Measurements from ENCODE around the gene EPSTI1. TPM values are rescaled to one million over a fixed set of nuclear protein-coding genes. Genes with fewer than 3 reads are reported as not detected.

The EPSTI1 gene
- total RNA-seq, 1 donor from 2014 or later = 1.2 TPM

DNA sequence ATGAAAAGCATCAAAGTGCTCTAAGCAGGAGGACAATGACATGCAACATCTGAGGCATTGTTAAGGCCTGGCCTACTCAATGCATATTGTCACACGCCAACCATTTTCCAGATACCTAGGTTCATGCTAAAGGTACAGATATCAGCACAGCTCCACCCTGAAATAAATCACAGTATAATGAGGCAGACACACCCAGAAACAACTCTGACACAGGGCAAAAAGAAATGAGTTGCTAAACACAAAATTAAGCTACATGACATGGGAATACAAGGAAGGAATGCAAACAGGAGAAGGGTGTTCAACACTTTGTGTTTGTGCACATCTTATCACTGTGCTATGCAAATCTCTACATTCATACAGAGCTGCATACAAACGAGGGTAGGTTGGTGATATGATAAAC is 86.5 kb downstream of the EPSTI1 start:
- DNase-seq (ENCODE audit: low spot score in 2 of 2) (no peak), FAIRE-seq (no peak)

DNA sequence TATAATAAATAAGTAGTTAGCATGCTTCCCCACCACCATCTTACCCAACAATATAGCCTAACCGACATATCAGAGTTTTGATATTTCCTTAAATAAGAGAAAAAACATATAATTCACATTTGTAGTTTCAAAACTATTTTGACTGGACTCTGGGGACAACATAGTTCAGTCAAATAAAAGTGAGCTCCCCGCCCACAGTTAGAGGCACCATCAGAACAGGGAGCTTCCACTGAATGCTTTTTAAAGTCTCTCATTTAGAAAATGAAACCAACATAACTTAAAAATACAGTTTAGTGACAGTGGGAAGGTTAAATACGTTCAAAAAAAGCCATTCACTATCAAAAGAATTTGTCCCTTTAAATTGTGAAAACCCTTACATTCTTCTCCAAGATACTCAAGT is 92.8 kb downstream of the EPSTI1 start:
- DNase-seq (ENCODE audit: low spot score in 2 of 2) (no peak), FAIRE-seq (no peak)

DNA sequence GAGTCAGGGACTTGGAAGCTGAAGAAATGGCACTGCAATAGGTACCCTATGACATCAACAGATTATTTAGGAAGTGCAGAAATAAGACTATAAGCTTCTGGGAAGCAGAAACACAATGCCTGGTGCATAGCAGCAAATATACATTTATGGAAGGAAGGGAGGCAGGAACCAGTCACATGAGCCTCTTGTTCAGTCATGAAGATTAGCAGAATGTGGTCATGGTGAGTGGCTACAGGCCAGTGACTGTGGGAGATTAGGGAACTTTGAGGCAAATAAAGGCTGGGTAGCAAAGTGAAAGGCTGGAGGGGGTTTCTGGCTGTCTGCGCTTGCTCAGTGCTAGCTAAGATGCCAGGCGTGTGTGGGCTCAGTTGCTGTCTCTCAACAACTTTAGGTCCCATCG is 96.3 kb downstream of the EPSTI1 start:
- no peak for FAIRE-seq
- no peak for DNase-seq (ENCODE audit: low spot score in 2 of 2)

DNA sequence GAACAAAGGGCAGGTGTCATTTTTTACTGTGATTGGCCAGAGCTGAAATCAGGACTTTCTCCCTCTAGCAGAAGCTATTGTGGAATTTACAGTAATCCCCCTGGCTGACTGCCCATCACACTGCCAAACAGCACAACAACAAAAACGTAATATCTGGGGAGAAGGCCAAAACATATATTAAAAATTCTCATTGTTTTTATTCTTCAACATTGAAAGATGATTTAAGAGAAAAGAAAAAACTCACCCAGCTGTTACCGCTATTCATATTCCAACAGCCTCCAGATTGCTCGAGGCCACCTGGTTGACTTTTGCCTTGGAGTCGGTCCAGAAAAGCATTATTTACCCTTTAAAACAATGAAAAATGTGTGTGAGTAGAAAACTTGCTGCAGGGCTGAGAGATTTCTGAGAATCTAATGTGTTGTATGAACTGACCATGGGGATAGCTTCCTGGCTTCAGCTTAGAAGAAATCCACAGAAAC is 97.2 kb downstream of the EPSTI1 start:
- DNase-seq (ENCODE audit: low spot score in 2 of 2) (no peak), FAIRE-seq (no peak)

DNA sequence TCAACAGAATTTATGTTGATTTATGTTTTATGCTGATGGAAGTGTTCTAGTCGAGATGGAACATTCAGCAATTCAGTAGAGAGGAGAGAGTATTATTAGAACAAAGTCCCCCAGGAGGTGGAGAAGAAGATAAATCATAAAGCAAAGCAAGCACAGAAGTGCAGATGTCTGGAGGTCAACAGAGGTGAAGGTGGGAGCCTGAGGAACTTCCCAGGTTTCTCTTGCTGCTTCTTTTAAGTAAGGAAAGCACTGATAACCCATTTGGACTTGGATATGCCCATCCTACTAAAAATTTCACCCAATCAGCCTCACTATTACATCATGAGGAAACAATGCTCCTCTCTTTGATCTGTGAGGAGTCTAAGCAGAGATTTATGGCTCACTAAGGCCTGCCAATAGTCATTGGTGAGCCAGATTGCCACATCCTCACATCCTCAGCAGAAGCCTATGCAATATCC is 98.8 kb downstream of the EPSTI1 start:
- DNase-seq (ENCODE audit: low spot score in 2 of 2) (no peak), FAIRE-seq (no peak)

DNA sequence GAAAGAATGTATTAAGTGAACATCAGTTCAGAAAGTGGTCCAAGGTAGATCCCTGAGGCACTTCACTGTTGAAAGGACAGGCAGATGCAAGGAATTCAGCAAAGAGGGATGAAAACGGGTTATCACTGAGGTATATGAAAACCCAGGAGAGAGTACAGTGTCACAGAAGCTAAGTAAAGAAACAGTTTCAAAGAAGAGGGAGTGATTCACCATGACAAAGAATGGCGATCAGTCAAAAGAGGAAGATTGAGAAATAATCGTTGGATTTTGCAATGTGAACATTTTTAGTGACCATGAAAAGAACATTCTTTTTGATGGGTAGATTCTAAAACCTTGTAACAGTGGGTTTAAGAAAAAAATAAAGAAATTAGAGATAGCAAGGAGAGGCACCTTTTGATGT is 99.3 kb downstream of the EPSTI1 start:
- no peak for FAIRE-seq

DNA sequence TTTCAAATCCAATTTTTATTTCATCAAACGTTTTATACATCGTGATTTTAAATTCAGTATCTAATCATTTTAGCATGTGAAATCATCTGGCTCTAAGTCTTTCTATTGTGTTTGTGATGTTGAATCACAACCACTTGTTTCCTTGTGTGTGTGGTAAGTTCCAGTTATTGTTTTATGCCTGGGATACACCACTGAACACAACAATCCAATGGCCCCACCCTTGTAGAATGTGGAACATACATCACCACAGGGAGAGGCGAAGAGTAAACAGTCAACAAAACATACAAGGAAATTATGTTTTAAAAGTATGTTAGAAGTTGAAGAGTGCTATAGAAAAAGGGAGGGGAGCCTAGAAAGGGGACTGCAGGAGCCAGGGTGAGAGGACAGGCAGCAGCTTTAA is 100.5 kb downstream of the EPSTI1 start:
- DNase-seq (ENCODE audit: low spot score in 2 of 2) (no peak), FAIRE-seq (no peak)

More for the DNA sequence above, 99.3 kb downstream of the EPSTI1 start:
- no peak for DNase-seq (ENCODE audit: low spot score in 2 of 2)

DNA sequence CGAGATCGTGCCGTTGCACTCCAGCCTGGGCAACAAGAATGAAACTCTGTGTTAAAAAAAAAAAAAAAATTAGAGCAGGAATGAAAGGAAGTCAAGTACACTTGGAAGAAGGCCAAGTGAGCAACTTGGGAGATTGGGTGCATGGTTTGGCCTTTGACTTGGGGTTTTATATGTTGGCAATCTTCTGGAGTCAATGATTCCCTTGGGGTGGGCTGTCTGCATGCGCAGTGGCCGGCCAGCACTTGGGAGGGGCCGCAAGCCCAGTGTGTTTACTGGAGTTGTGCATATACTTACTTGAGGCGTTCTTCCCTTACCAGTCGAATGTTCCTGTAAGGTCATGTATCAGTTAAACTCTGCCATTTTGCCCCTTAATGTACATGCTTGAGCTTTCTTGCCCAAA is 106.7 kb downstream of the EPSTI1 start:
- DNase-seq (ENCODE audit: low spot score in 2 of 2) = no peak
- FAIRE-seq = no peak

DNA sequence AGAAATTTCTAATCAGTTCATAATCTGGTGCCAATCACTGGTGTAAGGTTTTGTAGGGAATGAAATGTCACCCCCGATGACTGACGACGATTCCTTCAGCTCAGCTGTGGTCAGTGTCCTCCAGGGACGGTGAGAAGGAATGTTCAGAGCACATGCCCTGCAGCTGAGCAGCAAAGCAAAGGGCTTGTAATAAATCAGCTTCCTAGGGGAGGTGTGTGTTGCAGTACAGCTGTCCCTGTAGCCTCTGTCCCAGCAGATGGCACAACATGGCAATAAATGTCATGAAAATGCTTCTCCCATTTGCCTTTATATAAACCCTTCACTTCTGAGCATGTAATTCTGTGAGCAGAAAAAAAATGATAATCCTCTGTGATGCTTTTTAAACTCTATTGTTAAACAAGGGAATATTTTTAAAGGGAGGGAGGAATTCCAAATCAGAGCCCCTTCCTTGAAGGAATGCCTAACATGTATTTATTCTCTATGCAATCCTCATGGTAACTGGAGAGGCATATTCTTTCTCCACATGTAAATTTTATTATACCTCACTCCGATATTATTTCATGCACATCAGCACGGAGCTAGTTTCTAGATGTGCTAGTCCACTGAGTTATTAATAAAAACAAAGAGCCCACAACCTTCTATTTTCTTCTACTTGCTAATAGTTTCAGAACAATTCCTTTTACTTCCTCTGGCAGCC is 108.1 kb downstream of the EPSTI1 start:
- FAIRE-seq (no peak), DNase-seq (ENCODE audit: low spot score in 2 of 2) (no peak)

DNA sequence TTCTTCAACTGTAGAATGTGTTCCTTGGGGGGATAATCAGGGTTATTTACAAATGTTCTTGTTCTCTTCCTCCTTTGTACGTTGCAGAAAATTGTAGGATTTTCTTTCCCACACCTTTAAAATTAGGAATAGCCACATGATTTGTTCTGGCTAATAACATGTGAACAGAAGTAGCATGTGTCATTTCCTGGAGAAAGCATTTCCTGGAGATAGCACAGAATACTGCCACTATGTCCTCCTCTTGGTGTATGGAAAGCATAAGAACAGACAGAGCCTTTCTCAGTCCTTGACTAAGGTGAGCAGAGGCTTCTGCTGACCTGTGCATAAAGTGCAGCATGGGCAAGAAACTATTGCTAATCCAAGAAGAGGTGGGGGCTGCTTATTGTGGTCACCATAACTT is 108.9 kb downstream of the EPSTI1 start:
- FAIRE-seq (no peak), DNase-seq (ENCODE audit: low spot score in 2 of 2) (no peak)

DNA sequence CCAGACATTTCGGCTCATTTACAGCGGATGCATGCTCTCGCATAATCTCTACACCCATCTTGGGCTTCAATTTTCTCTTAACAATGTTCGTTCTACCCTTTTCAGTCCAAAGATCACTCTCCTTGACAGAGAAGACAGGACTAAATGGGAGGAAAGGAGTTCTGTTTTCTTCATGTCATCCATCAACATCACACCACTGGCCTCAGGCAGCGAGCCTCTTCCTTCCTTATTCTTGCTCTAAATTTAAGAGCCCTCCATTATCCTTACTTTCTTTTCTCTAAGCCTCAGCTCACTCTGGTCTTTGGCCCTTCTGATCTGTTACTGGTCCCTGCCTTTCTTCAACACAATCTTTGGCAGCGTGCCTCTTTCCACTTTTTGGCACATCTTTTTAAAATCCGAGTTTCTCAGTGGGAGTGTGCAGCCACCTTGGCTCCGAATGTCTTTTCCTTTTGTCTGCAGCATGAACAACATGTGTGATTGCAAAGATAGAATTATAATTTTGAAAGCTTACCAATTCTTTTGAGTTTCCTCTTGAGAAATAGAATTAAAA is 111.9 kb downstream of the EPSTI1 start:
- DNase-seq (ENCODE audit: low spot score in 2 of 2) = no peak

DNA sequence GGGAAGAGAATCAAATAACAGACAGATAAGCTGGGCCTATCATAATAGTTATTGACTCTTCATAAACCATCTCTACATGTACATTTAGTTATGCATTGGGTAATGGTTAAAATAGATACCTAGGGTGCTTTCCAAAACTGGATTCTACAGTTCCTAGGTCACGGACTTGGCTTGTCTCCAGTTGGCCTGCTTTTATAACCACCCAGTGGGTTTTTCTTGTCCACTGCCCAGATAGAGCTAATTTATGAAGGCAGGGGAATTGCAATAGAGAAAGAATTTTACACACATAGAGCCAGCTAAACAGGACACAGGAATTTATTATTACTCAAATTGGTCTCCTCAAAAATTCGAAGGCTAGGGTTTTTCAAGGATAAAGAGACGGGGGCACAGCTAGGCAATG is 113.3 kb downstream of the EPSTI1 start:
- no peak for FAIRE-seq

More for the DNA sequence above, 111.9 kb downstream of the EPSTI1 start:
- no peak for FAIRE-seq

DNA sequence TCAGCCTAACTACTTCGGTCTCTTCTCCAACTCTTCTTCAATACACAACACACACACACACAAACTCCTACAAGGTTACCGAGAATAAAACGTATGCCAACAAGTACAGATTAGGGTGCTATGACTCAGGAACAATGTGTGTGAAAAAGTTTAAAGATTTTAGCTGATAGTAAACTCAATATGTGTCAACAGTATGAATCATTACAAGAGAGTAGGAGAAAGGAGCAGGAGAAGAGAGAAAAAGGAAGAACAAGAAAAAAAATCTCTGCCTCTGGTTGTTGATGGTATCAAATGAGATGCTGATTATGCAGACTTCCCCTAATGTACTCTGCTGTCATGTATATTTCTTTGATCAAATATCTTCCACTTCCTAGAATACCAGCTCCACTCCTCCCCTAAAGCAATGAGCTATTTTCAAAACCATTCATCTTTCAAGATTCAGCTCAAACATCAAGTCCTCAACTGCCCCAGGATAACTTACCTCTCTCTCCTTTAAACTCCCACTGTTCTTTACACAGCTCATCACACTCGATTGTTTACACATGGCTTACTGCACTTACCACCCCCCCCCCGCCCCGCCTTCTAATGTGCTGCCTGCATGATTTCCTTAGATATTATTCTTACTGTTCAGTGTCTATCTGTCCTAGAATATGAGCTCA is 115.0 kb downstream of the EPSTI1 start:
- no peak for FAIRE-seq
- DNase-seq (ENCODE audit: low spot score in 2 of 2) = no peak

More for the DNA sequence above, 113.3 kb downstream of the EPSTI1 start:
- no peak for DNase-seq (ENCODE audit: low spot score in 2 of 2)

DNA sequence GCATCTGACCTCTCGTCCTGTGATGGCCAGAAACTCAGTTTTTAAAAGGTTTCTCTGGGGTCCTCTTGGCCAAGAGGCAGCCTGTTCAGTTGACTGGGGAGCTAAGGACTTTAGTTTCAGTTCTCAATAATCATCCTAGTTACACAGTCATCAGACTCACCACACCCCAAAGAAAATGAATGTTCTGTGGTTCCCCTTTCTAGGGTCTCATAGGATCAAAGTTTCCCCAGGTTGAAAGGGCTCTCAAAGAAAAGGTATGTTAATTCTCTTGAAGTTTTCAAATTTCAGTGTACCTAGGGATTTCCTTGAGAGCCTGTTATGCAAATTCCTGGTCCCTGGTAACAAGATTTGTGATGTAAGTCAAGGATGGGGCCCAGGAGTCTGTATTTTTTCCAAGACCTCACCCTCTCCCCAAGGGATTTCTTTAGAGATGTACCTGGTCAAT is 115.7 kb downstream of the EPSTI1 start:
- DNase-seq (ENCODE audit: low spot score in 2 of 2) (no peak), FAIRE-seq (no peak)

DNA sequence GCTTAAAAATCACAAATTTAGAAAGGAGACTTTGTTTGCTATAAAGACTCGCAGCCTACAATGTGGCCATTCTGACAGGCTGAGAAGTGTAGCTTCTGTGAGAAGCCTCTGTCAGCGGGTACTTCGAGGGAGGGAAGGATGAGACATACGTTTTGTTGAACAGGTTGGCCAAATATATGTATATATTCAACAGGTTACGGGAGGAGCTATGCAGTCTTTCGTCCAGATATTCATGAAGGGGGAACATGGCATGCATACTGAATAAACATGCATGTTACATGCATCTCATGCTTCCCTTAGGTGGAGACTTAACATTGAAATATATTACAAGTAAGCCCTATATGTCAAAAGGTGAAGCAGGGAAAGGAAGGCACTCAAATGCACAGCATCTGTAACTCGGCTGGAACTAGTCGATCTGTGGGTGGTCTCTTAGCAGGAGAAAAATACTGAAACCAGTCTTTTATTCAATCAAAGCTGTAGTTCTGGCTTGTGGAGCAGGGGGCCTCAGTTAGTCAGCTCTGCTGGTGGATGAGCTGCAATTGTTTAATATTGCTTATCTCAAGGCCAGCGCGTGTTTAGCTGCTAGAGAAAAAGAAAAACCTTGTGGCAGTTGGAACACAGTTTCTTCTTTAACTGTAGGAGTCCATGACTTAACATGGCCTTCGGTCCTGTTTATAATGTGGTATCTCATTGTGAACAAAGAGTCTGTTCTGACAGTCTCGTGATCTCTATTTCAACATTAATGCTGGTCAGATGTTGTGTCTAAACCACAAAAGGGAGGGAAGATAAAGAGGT is 116.4 kb downstream of the EPSTI1 start:
- FAIRE-seq (no peak), DNase-seq (ENCODE audit: low spot score in 2 of 2) (no peak)

DNA sequence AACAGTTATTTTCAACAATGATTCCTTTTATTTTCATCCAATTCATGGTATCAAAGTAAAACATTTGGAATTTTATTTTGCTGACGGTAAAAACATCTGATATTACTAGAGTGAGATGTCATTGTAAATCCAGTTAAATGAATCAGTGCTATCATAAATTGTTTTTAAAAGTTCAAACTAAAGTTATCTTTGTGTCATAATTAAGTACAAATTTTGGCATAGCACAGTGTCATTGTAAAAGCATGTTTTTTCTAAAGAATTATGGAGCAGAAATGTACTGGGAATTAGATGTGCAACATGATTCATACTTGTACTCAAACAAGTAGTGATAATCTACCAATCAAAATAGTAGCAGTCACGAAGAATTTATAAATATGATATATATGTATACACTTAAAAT is 117.8 kb downstream of the EPSTI1 start:
- DNase-seq (ENCODE audit: low spot score in 2 of 2) (no peak), FAIRE-seq (no peak)

DNA sequence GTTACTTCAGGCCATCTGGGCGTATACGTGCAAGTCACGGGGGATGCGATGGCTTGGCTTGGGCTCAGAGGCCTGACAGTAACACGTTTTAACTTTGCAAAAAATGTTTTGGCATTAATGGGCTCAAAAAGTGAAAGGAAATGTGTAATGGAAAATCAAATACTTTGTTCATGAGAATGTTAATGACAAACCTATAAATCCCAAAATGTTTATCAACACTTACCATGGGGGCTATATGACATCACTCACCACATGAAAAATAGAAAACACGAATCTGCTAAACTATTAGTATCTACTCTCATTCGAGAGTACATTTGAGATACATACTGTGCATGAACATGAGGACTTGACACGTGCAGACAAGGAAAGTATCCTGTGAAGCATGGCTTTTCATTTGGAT is 119.0 kb downstream of the EPSTI1 start:
- no peak for DNase-seq (ENCODE audit: low spot score in 2 of 2)
- FAIRE-seq = no peak

DNA sequence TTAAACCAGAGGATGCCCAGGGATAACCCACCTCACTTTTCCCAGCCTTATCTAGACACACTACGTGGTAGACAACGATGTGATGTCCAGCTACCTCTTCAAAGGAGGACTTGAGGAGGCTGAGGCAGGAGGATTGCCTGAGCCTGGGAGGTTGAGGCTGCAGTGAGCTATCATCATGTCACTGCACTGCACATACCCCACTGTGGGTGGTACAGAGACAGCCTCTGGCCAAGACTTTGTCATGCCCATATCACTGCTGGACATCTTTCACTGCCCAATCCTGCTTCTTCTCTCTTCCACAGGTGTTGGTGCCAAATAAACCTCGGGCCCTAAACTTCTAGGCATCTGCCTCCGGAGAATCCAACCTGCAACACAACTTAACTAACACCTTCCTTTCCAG is 124.8 kb downstream of the EPSTI1 start:
- no peak for FAIRE-seq

DNA sequence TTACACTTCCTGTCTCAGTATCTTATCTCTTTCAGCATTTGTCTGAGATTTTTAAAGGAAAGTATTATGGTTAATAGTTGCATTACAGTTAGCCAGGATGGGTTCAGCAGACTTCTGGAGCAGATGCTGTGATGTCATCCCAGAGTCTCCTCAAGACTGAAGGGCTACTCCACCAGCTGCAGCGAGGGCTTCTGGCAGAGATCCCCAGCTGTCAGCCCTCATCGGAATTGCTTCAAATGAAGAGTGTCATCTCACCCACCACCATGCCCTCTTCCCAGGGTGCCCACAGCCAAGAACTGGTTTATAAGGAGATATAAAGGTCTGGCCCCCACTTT is 126.3 kb downstream of the EPSTI1 start:
- no peak for FAIRE-seq
- DNase-seq (ENCODE audit: low spot score in 2 of 2) = no peak

More for the DNA sequence above, 124.8 kb downstream of the EPSTI1 start:
- no peak for DNase-seq (ENCODE audit: low spot score in 2 of 2)

DNA sequence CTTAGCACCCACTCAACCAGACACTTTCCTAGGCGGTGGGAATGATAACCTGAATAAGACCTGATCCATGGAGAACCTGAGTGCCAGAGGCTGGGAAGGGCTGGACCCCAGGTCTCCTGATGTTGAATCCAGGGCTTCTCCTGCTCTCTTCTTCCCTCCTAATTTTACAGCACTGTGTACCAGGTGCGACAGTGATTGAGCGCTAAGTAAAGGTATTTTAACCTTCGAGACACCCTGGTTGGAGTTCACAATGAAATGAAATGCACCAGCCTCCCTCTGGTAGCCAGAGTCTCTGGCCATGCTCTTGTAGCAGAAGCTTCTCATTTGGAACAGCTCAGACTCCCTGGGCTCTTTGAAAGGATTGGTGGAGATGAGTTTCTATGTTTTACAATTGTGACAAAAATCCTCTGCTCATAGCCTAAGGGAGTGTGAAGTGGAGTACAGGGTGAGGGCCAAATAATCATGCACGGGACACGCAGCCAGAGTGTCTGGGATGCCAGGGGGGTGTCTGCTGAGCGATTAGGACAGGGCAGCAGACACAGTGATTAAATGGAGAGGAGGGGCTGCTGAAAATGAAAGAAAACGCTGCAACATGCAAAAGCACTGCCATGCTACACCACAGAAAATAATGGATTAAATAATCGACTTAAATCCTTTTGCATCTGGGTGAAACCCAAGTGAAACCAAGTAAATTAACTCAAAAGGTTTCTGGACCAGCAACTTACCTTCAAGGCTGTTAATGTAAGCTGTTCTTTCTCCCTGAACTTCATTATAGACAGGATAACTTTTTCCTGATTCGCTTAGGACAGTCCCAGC is 126.9 kb downstream of the EPSTI1 start:
- no peak for DNase-seq (ENCODE audit: low spot score in 2 of 2)
- FAIRE-seq = no peak
